ENCODE results near the gene MAP1S.

MAP1S gene

DNA sequence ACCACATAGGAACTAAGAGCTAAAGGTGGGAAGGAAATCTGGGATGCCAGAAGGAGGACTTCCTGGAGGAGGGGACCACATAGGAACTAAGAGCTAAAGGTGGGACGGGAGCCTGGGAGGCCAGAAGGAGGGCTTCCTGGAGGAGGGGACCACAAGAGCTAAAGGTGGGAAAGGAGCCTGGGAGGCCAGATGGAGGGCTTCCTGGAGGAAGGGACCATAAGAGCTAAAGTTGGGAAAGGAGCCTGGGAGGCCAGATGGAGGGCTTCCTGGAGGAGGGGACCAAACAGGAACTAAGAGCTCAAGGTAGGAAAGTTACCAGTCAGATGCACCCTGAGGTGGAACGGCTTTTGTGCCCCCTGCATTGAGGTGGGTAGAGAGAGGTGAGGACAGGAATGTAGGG, 22.2 kb downstream of the MAP1S start:
- no peak for FAIRE-seq

DNA sequence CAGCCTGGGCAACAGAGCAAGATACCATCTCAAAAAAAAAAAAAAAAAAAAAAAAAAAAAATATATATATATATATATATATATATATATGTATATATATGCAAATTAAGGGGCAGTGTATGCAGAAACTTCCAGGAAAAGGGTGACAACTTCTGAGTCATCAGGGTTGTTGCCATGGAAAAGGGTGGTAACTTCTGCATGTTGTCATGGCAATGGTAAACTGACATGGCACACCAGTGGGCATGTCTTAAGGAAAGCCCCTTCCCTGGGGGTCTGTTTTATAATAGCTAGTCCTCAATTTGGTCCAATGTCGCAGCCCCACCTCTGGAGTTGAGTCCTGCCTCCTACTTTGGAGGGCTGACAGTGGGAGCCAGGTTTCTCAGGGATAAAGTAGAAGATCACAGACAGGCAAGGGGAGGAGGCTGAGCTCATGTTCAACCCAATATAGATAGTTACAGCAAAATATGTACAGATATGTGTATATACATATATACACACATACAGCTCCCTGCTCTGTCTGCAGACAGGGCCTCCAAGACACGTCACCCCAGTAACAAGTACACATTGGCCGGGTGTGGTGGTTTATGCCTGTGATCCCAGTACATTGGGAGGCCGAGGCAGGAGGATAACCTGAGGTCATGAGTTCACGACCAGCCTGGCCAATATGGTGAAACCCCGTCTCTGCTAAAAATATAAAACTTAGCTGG, 24.7 kb downstream of the MAP1S start:
- no peak for FAIRE-seq

DNA sequence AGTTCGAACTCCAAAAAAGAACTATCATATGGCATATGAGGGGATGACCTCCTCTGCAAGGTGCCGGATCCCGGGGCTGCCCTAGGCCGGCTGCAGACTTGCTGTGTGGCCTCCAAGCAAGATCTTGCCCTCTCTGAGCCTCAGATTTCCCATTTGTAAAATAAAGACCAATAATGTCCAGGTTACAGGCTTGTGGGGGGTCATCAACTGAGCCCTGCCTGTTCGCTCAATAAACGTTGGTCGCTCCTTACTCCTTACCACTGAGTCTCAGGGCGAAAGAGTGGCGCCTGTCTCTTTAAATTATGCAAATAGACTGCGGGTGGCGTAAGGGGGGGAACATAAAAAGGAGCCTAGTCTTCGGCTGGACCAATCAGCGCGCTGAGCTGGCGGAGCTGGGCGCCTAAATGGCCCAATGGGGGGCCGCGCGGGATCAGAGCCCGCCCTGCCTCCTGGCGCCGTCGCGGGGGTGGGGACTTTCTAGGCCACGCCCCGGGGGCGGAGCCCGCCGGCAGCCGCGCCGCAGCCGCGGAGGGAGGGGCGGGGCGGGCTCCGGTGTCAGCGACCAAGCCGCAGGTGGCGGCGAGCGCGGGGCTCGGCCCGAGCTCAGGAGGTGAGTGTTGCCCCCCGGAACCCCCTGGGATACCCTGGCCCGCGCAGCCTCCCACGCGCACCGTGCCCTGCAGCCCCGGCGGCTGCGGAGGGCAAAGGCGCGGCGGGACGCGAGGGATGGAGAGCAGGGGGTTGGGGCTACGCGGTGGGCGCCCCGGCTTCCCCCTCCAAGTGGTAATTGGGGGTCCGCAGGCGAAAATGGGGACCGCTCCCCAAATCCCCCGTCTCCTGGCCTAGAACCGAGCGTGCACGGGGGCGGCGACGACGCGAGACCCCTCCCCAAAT, 28.2 kb downstream of the MAP1S start:
- peak; percentile 78 for FAIRE-seq

DNA sequence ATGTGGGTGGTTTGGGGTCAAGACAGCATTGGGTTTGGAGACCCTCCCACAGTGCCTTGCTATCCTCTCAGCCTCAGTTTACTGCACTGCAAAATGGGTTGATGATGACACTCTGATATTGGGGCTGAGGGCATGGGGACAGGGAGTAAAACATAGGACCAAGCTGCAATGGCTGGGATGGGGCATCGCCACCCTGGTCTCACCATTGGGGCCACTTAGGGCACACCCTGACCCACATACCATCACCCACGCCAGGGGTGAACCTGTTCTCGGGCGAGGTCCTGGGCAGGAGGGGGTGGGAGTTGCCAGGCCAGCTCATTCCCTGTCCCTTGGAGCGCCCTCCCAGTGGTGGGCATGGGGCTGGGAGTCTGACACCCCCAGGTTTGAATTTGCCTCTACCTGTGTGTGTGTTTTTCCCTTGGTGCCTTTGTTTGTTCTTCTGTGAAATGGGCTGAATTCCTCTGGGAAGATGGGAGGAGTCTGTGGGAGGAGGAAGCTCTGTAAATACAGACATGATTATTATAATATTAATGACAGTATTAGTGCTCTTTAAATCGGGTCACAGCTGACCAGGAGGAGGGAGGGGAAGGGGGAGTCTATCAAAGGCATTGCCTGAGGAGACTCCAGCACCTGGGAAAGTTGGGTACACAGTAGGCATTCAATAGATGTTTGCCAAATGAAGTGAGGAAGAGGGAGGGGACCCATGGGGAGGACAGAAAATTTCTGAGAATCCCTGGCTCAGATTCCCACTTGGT, 29.8 kb downstream of the MAP1S start:
- no peak for FAIRE-seq

DNA sequence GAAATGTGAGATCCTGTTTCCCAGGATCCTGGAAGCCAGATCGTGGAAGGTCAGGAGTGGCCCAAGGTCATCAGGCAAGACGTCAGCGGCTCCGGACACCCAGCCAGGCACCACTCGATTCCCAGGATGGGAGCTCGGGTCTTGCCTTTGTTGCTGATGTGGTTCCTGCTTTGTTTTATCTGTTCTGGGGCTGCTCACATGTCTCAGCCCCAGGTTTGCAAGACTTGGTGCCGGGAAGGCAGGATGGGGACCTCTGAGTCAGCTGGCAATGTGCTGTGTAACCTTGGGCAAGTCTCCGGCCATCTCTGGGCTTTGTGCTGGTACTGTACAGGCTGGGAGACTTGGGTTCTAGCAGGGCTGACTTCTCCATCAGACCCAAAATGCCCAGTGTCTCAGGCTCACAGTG, 30.6 kb downstream of the MAP1S start:
- FAIRE-seq: no peak

DNA sequence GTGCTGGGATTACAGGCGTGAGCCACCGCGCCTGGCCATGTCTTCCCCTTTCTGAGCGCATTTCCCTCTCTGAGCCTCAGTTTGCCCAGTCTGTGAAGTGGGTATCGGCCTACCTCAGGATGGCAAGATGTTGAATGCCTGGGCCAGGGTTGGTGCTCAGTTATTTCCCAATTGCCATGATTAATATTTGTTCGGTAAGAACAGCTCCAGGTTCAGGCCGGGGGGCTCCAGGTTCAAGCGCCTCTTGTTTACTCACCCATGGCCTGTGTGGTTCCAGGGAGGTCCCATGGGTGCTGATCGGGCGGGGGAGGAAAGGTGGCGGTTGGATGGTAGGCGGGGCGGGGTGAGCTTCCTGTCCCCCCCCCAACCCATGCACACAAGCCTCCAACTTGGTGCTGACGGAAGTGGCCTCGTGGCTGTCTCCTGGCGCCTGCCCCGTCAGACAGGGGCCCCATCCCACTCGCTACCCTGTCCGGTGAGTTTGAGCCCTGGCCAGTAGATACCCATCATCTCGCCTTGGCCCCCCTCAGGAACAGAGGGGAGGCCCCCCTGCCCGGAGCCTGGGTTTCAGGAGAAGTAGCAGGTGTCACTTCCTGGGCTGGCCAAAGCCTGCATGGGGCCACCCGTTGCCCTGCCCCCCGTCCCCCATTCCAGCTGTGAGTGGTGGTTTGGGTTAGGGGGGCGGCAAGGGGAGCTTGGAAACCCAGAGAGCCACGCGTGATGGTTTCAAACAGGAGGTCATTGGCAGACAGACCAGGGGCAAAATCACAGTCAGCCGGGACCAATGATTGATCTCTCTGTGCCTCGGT, 32.0 kb downstream of the MAP1S start, which contains the start of gene FCHO1:
FCHO1 (plus strand) TSS at position 375 of the 809 bp plus-strand sequence. CDS start 3,688 bp downstream, outside the sequence.
- FAIRE-seq: no peak

DNA sequence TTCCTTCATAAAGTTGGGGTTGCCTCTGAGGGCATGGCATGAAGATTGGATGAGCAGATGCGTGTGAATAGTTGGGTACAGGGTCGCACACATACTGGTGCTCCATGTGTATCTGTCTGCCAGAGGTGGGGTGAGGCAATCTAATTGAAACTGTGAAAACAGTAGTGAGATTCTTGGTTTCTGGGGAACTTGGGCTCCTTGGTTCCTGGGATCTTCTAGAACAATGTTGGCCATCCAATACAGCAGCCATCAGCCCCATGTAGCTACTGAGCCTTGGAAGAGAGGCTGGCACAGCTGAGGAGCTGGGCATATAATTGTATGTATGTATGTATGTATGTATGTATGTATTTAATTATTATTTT, 32.6 kb downstream of the MAP1S start:
- FAIRE-seq: no peak

DNA sequence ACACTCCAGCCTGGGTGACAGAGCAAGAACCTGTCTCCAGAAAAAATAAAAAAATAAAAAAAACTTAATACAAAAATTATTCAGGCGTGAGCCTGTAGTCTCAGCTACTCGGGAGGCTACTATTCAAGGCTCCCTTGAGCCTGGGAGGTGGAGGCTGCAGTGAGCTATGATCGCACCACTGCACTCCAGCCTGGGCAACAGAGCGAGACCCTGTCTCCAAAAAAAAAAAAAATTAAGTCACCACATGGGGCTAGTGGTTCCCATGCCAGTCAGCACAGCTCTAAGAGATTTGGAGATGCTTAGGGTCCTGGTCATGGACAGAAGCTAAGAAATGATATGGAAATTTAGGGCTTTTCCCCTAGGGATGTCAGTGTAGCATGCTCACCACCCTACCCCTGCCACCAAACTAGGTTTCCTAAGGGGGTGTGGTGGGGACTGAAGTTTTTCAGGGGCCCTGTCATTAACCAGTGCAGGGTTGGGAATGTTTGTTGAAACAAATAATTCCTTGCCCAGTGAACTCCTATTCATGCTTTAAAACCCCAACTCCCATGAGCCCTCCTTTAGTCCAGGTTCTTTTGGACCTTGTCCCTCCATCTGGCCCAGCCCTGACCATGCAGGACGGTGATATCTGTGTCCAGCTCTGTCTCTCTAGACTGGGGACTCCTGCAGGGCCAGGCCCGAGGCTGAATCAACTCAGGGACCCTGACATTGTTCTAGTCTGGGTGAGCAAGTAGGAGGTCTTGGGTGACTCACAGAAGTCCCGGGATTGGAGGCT, 33.8 kb downstream of the MAP1S start:
- no peak for FAIRE-seq

DNA sequence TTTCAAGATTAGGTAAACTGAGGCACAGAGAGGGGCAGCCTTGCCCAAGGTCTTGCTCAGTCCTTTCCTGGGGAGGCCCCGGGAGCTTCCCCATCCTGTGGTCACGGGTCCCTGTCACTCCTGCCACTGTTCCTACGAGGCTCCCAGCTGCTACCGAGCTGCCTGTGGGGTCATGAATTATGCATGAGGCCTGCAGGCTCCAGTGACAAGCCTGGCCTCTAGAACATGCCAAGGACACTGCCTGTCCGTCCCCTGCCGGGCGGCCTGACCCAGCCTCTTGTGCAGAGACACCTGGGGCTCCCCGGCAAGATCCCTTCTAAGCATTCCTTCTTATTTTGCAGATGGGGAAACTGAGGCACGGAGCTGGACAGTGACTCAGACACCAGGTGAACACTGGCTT, 34.7 kb downstream of the MAP1S start:
- FAIRE-seq: no peak

DNA sequence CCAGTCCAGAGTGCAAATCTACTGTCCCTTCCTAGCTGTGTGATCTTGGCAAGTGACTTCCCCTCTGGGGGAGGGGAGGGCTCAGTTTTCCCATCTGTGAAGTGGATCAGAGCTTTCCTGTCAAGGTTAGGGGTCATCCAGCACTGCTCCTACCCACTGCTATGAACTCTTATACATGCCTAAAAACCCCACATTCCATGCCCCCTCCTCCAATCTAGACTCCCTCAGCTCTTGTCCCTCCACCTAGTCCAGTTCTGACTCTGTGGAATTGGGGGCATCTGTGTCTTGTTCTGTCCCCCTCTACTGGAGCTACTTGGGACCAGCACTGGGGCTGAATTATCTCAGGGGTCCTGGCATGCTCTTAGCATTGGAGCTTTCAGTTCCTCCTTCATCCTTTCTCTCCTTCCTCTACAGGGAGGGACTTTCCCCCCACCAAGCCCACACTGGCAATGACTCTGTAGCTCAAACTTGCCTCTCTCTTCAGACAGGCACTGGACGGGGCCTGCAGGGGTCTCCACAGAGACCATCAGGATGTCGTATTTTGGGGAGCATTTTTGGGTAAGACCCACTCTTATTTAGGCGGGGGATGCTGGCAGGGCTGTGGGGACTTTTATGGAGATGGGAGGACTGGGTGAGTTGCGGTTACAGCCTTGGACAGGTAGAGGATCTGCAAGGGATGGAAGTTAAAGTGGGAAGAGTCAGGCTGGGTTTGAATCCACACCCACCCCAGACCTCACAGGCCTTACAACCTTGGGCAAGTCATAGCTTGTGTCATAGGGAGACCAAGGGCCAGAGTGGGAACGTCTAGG, 35.6 kb downstream of the MAP1S start:
- FAIRE-seq: no peak

DNA sequence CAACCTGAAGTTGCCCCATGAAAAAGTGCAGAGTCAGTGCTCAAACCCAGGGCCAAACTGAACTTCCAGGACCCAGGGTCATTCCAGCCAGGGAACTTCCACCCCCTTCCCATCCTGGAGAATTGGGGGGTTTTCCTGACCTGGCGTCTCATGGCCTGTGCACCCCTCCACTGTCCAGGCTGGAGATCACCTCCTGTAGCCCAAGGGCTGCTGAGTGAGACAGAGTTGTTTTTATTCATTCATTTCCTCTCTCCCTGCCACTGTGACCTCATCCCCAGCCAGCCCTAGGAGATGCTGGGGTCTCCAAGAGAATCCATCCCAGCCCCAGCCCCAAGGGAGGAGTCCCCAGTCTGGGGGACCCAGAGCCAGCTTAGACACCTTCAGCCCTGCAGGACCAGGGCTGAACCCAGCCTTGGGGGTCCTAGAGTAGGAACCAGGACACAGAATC, 36.2 kb downstream of the MAP1S start:
- no peak for FAIRE-seq

DNA sequence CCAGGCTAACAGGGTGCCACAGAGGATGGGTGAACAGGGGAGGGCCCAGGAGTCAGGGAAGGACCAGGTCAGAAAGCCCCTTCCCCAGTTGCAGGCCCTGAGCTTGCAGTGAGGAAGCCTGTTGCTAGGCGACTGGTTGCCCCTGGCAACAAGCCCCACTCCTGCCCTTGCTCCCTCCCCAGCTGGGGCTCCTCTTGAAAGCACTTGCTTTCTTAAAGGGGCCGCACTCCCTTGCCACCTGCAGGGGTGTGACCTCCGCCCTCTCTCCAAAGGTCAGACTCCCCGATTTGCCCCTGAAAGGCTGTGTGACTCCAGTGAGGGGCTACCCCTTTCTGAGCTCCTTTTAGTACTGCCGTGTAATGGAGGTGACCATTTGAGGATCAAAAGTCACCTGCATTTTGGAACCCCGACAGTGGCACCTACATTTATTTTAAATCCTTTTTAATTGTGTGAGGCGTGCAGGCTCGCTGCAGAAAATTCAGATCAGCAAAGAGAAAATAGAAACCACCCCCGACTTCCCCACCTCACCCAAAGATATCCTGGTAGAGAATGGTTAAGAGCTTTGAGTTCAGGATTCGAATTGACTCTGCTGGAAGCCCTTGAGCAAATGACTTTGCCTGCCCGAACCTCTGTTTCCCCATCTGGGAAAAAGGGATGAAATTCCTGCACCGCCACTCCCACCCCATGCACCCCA, 36.8 kb downstream of the MAP1S start:
- no peak for FAIRE-seq

DNA sequence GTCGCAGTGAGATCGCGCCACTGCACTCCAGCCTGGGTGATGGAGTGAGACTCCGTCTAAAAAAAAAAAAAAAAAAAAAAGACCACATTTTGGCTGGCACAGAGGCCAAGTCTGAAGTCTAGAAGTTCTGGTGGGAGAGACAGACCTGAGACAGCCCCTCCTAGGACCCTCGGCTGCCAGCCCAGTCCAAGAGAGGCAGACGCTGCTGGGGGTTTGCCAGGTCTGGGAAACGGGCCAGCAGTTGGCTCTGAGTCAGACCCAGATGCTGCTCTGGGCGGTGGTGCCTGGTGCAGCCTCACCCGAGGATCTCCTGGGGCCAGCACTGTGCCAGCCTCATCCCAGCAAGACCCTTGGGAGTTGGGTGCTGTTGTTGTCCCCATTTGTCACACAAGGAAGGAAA, 37.8 kb downstream of the MAP1S start:
- FAIRE-seq: no peak

DNA sequence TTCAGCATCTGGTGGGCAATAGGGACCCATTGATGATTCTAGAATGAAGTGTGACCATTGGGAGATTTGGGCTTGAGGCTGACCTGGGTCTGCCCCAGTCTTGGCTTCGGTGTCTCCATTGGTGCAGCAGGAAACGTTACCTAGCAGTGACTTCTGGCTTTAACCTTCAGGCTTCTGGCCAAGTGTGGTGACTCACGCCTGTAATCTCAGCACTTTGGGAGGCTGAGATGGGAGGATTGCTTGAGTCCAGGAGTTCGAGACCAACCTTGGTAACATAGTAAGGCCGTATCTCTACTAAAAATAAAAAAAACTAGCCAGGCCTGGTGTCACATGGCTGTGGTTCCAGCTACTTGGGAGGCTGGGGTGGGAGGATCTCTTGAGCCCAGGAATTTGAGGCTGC, 39.2 kb downstream of the MAP1S start:
- FAIRE-seq: no peak

DNA sequence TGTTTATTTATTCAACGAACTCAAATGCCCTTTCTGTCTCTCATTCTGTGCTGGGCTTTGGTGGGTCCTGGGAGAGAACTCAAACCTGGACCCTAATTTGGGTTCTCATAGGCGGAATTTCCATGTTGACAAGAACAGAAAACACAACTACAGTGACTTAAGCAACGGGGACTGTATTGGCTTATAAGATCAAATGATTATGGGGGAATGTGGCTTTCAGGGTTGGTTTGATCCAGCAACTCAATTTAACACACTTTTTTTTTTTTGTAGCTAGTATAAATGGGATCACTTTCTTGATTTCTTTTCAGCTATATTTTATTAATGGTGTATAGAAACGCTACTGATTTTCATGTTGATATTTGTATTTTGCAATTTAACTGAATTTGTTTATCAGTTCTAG, 41.9 kb downstream of the MAP1S start:
- no peak for FAIRE-seq

DNA sequence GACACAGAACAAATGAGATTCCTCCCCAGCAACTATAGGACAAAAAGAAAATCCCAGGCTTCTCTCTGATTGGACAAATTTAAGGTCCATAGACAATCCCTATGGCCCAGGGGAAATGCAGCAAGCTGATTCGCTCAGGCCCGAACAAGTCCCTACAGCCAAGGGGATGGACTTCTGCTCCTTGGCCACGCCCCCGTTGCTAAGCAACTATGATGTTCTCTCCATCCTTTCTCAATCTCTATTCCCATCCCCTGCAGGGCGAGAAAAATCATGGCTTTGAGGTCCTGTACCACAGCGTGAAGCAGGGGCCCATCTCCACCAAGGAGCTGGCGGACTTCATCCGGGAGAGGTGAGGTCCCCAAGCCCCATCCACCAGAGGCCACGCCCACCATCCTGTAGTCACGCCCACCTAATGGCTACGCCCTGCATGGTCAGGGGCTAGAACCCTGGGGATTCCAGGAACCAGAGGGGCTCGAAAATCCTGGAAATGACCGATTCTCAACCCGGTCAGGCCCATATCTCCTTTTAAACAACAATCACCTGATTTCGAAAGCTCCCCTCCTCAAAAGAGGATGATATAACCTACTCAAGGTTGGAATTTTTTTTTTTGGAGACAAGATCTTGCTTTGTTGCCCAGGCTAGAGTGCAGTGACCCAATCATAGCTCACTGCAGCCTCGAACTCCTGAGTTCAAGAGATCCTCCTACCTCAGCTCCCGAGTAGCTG, 43.4 kb downstream of the MAP1S start:
- FAIRE-seq: peak; percentile 56

DNA sequence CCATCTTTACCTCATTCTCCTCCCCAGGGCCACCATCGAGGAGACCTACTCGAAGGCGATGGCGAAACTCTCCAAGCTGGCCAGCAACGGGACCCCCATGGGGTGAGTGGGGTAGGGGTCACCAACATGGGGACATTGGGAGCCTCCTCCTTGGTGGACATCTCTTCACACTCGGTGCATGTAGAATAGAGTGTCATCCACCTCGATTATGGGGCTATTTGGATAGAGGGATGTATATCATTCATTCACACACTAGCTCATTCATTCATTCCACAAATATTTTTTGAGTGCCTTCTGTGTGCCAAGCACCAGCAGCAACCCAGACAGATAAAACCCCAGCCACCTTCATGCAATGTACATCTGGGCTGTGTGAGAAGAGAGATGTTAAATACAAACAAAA, 45.1 kb downstream of the MAP1S start:
- no peak for FAIRE-seq

DNA sequence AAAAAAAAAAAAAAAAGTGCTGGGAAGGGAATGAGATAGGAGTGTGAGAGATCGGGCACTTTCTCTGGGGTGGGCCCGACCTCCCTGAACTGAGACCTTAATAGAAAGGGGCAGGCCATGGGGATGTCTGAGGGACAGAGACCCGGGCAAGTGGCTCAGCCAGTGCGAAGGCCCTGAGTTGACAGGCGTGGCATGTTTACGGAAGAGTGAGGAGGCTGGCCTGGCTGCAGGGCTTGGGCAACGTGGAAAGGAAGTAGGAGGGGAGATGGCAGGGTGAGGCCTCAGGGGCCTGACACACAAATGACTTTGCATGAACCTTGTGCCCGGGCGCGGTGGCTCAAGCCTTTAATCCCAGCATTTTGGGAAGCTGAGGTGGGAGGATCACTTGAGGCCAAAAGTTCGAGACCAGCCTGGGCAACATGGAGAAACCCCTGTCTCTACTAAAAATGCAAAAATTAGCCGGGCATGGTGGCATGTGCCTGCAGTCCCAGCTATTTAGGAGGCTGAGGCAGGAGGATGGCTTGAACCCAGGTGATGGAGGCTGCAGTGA, 45.9 kb downstream of the MAP1S start:
- FAIRE-seq: no peak

DNA sequence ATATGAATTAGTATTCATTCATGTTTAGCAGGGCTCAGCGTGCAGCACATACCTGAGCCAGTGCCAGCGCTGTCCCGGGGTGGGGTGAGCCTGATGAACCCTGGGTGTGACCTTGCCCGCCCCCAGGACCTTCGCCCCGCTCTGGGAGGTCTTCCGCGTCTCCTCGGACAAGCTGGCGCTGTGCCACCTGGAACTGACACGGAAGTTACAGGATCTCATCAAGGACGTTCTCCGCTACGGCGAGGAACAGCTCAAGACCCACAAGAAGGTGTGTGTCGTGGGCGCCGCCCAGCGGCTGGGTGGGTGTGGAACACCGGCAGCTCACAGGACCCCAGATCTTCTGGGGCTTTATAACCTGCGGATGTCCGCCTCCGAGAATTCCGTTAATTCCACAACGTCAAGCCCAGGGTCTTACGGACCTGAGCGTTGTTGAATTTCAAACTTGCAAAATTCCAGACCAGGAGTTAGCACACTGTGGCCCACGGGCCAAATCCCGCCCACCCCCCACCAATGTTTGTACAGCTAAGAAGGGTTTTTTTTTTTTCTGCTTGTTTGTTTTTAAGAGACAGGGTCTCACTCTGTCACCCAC, 47.4 kb downstream of the MAP1S start:
- peak; percentile 93 for FAIRE-seq

Data from G401.6 (cell line).